IMR-90 (cell line): ENCODE measurements around the gene C3.

Experiments used
- CEBPB ChIP-seq: IDR thresholded peaks from 2 replicates; pipeline ENCODE4 v1.6.1; 2012; ENCODE audit warnings: low read depth, low read length, improper control_type of control experiment
- CHD1 ChIP-seq: IDR thresholded peaks from 2 replicates; pipeline ENCODE4 v1.6.1; 2012; ENCODE audit warnings: low read depth, low read length, improper control_type of control experiment
- CTCF ChIP-seq: conservative IDR thresholded peaks from 2 replicates; pipeline ENCODE4 v1.5.1; 2012; ENCODE audit warnings: mild to moderate bottlenecking, low read depth, low read length, improper control_type of control experiment
- ELK1 ChIP-seq: fragments of 150-350 bp; IDR thresholded peaks from 2 replicates; pipeline ENCODE4 v1.6.1; 2016; ENCODE audit warnings: low read depth, mild to moderate bottlenecking, low read length, moderate library complexity, borderline replicate concordance
- FOS ChIP-seq: fragments of 150-350 bp; IDR thresholded peaks from 2 replicates; pipeline ENCODE4 v1.6.1; 2016; ENCODE audit warnings: low read depth, low read length
- MAFK ChIP-seq: IDR thresholded peaks from 2 replicates; pipeline ENCODE4 v1.6.1; 2012; ENCODE audit warnings: low read depth, low read length, improper control_type of control experiment
- MAZ ChIP-seq: IDR thresholded peaks from 2 replicates; pipeline ENCODE4 v1.6.1; 2012; ENCODE audit warnings: low read depth, mild to moderate bottlenecking, low read length, improper control_type of control experiment, moderate library complexity, borderline replicate concordance
- MXI1 ChIP-seq: IDR thresholded peaks from 2 replicates; pipeline ENCODE4 v1.6.1; 2012; ENCODE audit warnings: low read depth, mild to moderate bottlenecking, low read length, moderate library complexity, borderline replicate concordance
- NFE2L2 ChIP-seq: fragments of 150-350 bp; IDR thresholded peaks from 2 replicates; pipeline ENCODE4 v1.6.1; 2016; ENCODE audit warnings: low read depth, mild to moderate bottlenecking, low read length
- POLR2A ChIP-seq: IDR thresholded peaks from 2 replicates; pipeline ENCODE4 v1.6.1; 2012; ENCODE audit warnings: mild to moderate bottlenecking, low read depth, low read length
- RAD21 ChIP-seq: IDR thresholded peaks from 2 replicates; pipeline ENCODE4 v1.6.1; 2012; ENCODE audit warnings: low read length, improper control_type of control experiment
- RFX5 ChIP-seq: IDR thresholded peaks from 2 replicates; pipeline ENCODE4 v1.8.0; 2012; ENCODE audit warnings: low read depth, mild to moderate bottlenecking, low read length, moderate library complexity
- USF2 ChIP-seq: fragments of 150-350 bp; IDR thresholded peaks from 2 replicates; pipeline ENCODE4 v1.6.1; 2017; ENCODE audit warnings: mild to moderate bottlenecking, antibody characterized with exemption, low read length, low read depth

DNA sequence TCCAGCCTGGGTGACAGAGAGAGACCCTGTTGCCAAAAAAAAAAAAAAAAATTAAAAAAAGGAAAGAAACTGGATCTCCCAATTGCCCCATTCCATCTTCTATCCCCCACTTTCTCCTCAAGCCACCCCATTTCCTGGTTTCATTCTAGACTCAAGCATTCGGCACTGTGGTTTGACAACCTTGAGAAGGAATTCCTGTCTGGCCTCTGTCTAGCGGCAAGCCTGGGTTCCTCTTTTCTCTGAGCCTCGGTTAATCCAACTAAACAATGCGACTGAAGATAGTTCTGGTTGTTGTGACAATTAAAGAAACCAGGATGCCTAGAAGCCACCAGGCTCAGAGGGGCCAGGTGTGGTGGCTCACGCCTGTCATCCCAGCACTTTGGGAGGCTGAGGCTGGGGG lies 3.3 kb upstream of the C3 start:
- TF ChIP-seq NFE2L2, result no peak
- no peak for TF ChIP-seq CTCF
- no peak for TF ChIP-seq POLR2A
- TF ChIP-seq FOS, result no peak
- TF ChIP-seq ELK1, result no peak
- TF ChIP-seq MAFK, result no peak
- TF ChIP-seq RAD21, result no peak
- TF ChIP-seq USF2, result no peak
- TF ChIP-seq MXI1, result no peak
- TF ChIP-seq MAZ, result no peak
- TF ChIP-seq CEBPB, result no peak
- no peak for TF ChIP-seq RFX5
- no peak for TF ChIP-seq CHD1
